Ramos (cell line): Measurements from ENCODE around the gene NLRP10.

Source experiments
- in situ Hi-C: fragments of 300-500 bp; cut with MboI; formaldehyde crosslinking; loops from one replicate; pipeline ENCODE4 v1.14.3; 2022; ENCODE audit warnings: low sequenced_read_pairs; ENCODE audit not compliant: unreplicated experiment

Gene NLRP10

GRCh38 chr11:7977232-7977917 lies 12.1 kb upstream of the NLRP10 start:
- in situ Hi-C loops: no loop called here

- in situ Hi-C loops: no loop called here
Observed at GRCh38 chr11:7974668-7975067, 9.4 kb upstream of the NLRP10 start.

GRCh38 chr11:7973011-7973410 lies 7.8 kb upstream of the NLRP10 start:
- in situ Hi-C loops: no loop called here

- in situ Hi-C loops: no loop called here
Observed at GRCh38 chr11:7971846-7972245, 6.6 kb upstream of the NLRP10 start.

- in situ Hi-C loops: no loop called here
Observed at GRCh38 chr11:7969756-7970646, 4.8 kb upstream of the NLRP10 start.

GRCh38 chr11:7968686-7969085 lies 3.4 kb upstream of the NLRP10 start:
- in situ Hi-C loops: no loop called here

- in situ Hi-C loops: no loop called here
Observed at GRCh38 chr11:7967826-7968225, 2.6 kb upstream of the NLRP10 start.

- in situ Hi-C loops: no loop called here
Observed at GRCh38 chr11:7967097-7967496, 1.9 kb upstream of the NLRP10 start.

GRCh38 chr11:7964873-7965272 lies 374 bp downstream of the NLRP10 start:
- in situ Hi-C loops: no loop called here

GRCh38 chr11:7964261-7964660 lies 986 bp downstream of the NLRP10 start:
- in situ Hi-C loops: no loop called here

GRCh38 chr11:7955191-7955590 lies 10.1 kb downstream of the NLRP10 start:
- in situ Hi-C loops: no loop called here

- in situ Hi-C loops: no loop called here
Observed at GRCh38 chr11:7949934-7950333, 15.3 kb downstream of the NLRP10 start.

GRCh38 chr11:7944123-7944522 lies 21.1 kb downstream of the NLRP10 start:
- in situ Hi-C loops: no loop called here

GRCh38 chr11:7941608-7942007 lies 23.6 kb downstream of the NLRP10 start, which contains the start of gene OR10A3:
Gene OR10A3 (minus strand): TSS chr11:7941708. CDS start chr11:7939520, 2,188 bp downstream.
- in situ Hi-C loops: no loop called here

GRCh38 chr11:7941146-7941545 lies 24.1 kb downstream of the NLRP10 start:
- in situ Hi-C loops: no loop called here

GRCh38 chr11:7936615-7937014 lies 28.6 kb downstream of the NLRP10 start:
- in situ Hi-C loops: no loop called here

- in situ Hi-C loops: no loop called here
Observed at GRCh38 chr11:7931168-7931567, 34.1 kb downstream of the NLRP10 start, which contains the start of gene OR10A6. Gene OR10A6 (minus strand): TSS chr11:7931268. CDS start chr11:7928662, 2,606 bp downstream.

- in situ Hi-C loops: no loop called here
Observed at GRCh38 chr11:7927635-7928034, 37.6 kb downstream of the NLRP10 start.

GRCh38 chr11:7924536-7924935 lies 40.7 kb downstream of the NLRP10 start:
- in situ Hi-C loops: no loop called here

- in situ Hi-C loops: no loop called here
Observed at GRCh38 chr11:7918141-7918540, 47.1 kb downstream of the NLRP10 start.
